Adrenal gland (tissue), 5 donors: ENCODE data around the gene SLPI.
A peak's percentile ranks its signal among the peaks of the same experiment; 100 is the strongest.

Source experiments
- CTCF ChIP-seq, 6 experiments: fragments of 450-650 bp in 4 of 6; fragments of 200-600 bp in 2 of 6; sonication (generic) in 1 of 6; IDR thresholded peaks; 1 replicate in 5 of 6; 2 replicates in 1 of 6; pipeline versions ENCODE4 v1.5.1 to v1.8.0; 2016 to 2021; ENCODE audit warnings: antibody characterized with exemption in 6 of 6, mild to moderate bottlenecking in 2 of 6, moderate library complexity in 1 of 6
- POLR2A ChIP-seq, 2 donors: fragments of 450-650 bp; IDR thresholded peaks; one replicate each; pipeline ENCODE4 v1.6.1; 2017; ENCODE audit warnings: antibody characterized with exemption in 2 of 2, mild to moderate bottlenecking in 2 of 2, moderate library complexity in 1 of 2
- donor health status: DM: no; HTN: no; CAD: no.

- TF ChIP-seq CTCF (IDR thresholded peaks at IDR 0.05) (peak in 1 of 6 experiments; percentile 9), POLR2A (IDR thresholded peaks at IDR 0.05) (no peak)
Measured at GRCh38 chr20:45294003-45294368, 39.6 kb upstream of the SLPI start.
